HCT116 (cell line): ENCODE measurements around the gene ITFG1. TPM values are rescaled to one million over a fixed set of nuclear protein-coding genes. Genes with fewer than 3 reads are reported as not detected.

Source experiments
- ATAC-seq: fragments of 200-7000 bp; cut with Tn5 transposase; 2 replicates; pipeline ENCODE4 v1.9.1; 2020; ENCODE audit warnings: mild to moderate bottlenecking, moderate library complexity
- BruUV-seq: library from RNA; stranded (reverse); fragments of 400-500 nt; replicated peaks from 2 replicates; lab custom pipeline; 2021; lab: Mats Ljungman, UMichigan
- CTCF ChIA-PET: fragments of 300-600 bp; sonication (Branson Sonifier 250); formaldehyde crosslinking; loops from one replicate; lab custom pipeline; 2021; ENCODE audit warnings: antibody characterized with exemption; lab: Charles Lee
- POLR2A ChIA-PET: fragments of 300-600, 350-600 bp; sonication (Branson Sonifier 250); formaldehyde crosslinking; loops from one replicate; lab custom pipeline; 2021; ENCODE audit warnings: antibody characterized with exemption; lab: Charles Lee
- RAD21 ChIA-PET, 2 experiments: fragments of 300-600 bp; sonication (Branson Sonifier 250); formaldehyde crosslinking; loops; one replicate each; lab custom pipeline; 2023; ENCODE audit warnings: low total read pairs in 2 of 2; ENCODE audit not compliant: uncharacterized antibody in 2 of 2, unreplicated experiment in 2 of 2, low non-redundant PET in 1 of 2; lab: Charles Lee
- DNase-seq: peaks from one replicate; pipeline ENCODE4 v3.0.0-alpha.2; 2010; ENCODE audit warnings: low read depth, low spot score
- H2AFZ ChIP-seq: fragments of 200-600 bp; shearing (Covaris generic), sonication (generic); 2 replicates; pipeline ENCODE4 v1.6.1; 2017; ENCODE audit warnings: low read depth, mixed run types, mixed read lengths, antibody characterized with exemption, low read length; ENCODE audit not compliant: poor library complexity, severe bottlenecking
- H3K27ac ChIP-seq: 2 replicates; pipeline ENCODE4 v1.5.1; 2012; ENCODE audit warnings: low read depth, low read length
- H3K27me3 ChIP-seq: fragments of 200-600 bp; sonication (generic); 2 replicates; pipeline ENCODE4 v1.6.1; 2016; ENCODE audit warnings: mixed run types, low read length, mixed read lengths; ENCODE audit not compliant: insufficient read depth
- H3K36me3 ChIP-seq, 2 experiments: fragments of 200-500 bp in 1 of 2; fragments of 200-600 bp in 1 of 2; sonication (Bioruptor generic) in 1 of 2; sonication (generic) in 1 of 2; 2 replicates each; pipeline versions ENCODE4 v1.5.1 to v1.6.1; 2014 to 2016; ENCODE audit warnings: low read length in 2 of 2, inconsistent platforms in 1 of 2, mixed read lengths in 1 of 2, mixed run types in 1 of 2; ENCODE audit not compliant: insufficient read depth in 2 of 2, control insufficient read depth in 1 of 2
- H3K4me1 ChIP-seq, 2 experiments: fragments of 200-600 bp in 1 of 2; sonication (generic) in 1 of 2; 2 replicates each; pipeline versions ENCODE4 v1.5.1 to v1.6.1; 2012 to 2017; ENCODE audit warnings: low read length in 2 of 2, inconsistent platforms in 1 of 2, mild to moderate bottlenecking in 1 of 2, mixed read lengths in 1 of 2, mixed run types in 1 of 2, moderate library complexity in 1 of 2; ENCODE audit not compliant: insufficient read depth in 2 of 2, control insufficient read depth in 1 of 2
- H3K4me2 ChIP-seq: fragments of 200-600 bp; sonication (generic); 2 replicates; pipeline ENCODE4 v1.6.1; 2017; ENCODE audit warnings: mixed run types, low read length, mixed read lengths
- H3K4me3 ChIP-seq, 2 experiments: fragments of 200-600 bp in 1 of 2; sonication (generic) in 1 of 2; replicated peaks in 1 of 2; 2 replicates each; pipeline ENCODE4 v1.5.1; 2011 to 2016; ENCODE audit warnings: low read length in 2 of 2, control low read depth in 1 of 2, low read depth in 1 of 2, mild to moderate bottlenecking in 1 of 2, mixed read lengths in 1 of 2, mixed run types in 1 of 2
- H3K79me2 ChIP-seq: fragments of 200-600 bp; sonication (generic); 2 replicates; pipeline ENCODE4 v1.6.1; 2017; ENCODE audit warnings: mild to moderate bottlenecking, mixed run types, low read length, moderate library complexity, mixed read lengths; ENCODE audit not compliant: insufficient read depth
- H3K9ac ChIP-seq: fragments of 200-600 bp; sonication (generic); 2 replicates; pipeline ENCODE4 v1.6.1; 2016; ENCODE audit warnings: low read length, mixed read lengths
- H3K9me2 ChIP-seq: fragments of 200-600 bp; sonication (generic), shearing (Covaris generic); 2 replicates; pipeline ENCODE4 v1.6.1; 2017; ENCODE audit warnings: mixed run types, mild to moderate bottlenecking, moderate library complexity; ENCODE audit not compliant: insufficient read depth
- H3K9me3 ChIP-seq, 2 experiments: fragments of 200-500 bp in 1 of 2; fragments of 200-600 bp in 1 of 2; sonication (Bioruptor generic) in 1 of 2; sonication (generic) in 1 of 2; 2 replicates each; pipeline ENCODE4 v1.6.1; 2014 to 2017; ENCODE audit warnings: low read length in 2 of 2, mixed read lengths in 2 of 2, inconsistent platforms in 1 of 2, low read depth in 1 of 2, mild to moderate bottlenecking in 1 of 2, mixed run types in 1 of 2, moderate library complexity in 1 of 2; ENCODE audit not compliant: control insufficient read depth in 1 of 2, insufficient read depth in 1 of 2
- H4K20me1 ChIP-seq: fragments of 200-600 bp; sonication (generic), shearing (Covaris generic); 2 replicates; pipeline ENCODE4 v1.6.1; 2017; ENCODE audit warnings: mixed run types, mild to moderate bottlenecking, moderate library complexity; ENCODE audit not compliant: insufficient read depth
- POLR2AphosphoS5 ChIP-seq: IDR thresholded peaks from 2 replicates; pipeline ENCODE4 v1.6.1; 2011; ENCODE audit warnings: mild to moderate bottlenecking, low read depth, low read length, moderate library complexity
- REST ChIP-seq: IDR thresholded peaks from 2 replicates; pipeline ENCODE4 v1.6.1; 2012; ENCODE audit warnings: low read depth
- ZBTB33 ChIP-seq: IDR thresholded peaks from 2 replicates; pipeline ENCODE4 v1.6.1; 2011; ENCODE audit warnings: mild to moderate bottlenecking, low read length, moderate library complexity; ENCODE audit not compliant: insufficient replicate concordance; ENCODE audit errors: extremely low read depth
- ZFX ChIP-seq: fragments of 450-650 bp; IDR thresholded peaks from 2 replicates; pipeline ENCODE4 v1.6.1; 2017
- intact Hi-C: fragments of 100-400 bp; cut with micrococcal nuclease; formaldehyde crosslinking; loops from 2 replicates; pipeline ENCODE4 v1.10.0; 2022
- total RNA-seq: library from RNA; stranded (reverse); gene quantifications from one replicate; pipeline ENCODE4 v1.2.1, GENCODE V29; 2021; ENCODE audit not compliant: unreplicated experiment

The ITFG1 gene
- total RNA-seq, 1 experiment from 2014 or later = 24.9 TPM

GRCh38 chr16:47460711-47461597 is at the start of gene ITFG1, which contains the start of gene PHKB (continued):
- TF ChIP-seq REST = no peak
- TF ChIP-seq POLR2AphosphoS5 = peak; percentile 51

- CTCF ChIA-PET = no interaction called here
Observed at GRCh38 chr16:47507701-47508100, 46.8 kb upstream of the ITFG1 start.

More at GRCh38 chr16:47507701-47508100, 46.8 kb upstream of the ITFG1 start:
- Histone ChIP-seq H3K9me3 (no peaks in the 10 kb centered on the region), H2AFZ (no peak overlapping the region)
- TF ChIP-seq ZFX = no peak
- no peak for TF ChIP-seq ZBTB33
- TF ChIP-seq, all 23 proteins: peak for 0
- Histone ChIP-seq H4K20me1 (no peaks in the 10 kb centered on the region), H3K36me3 (no peaks in the 10 kb centered on the region), H3K4me3 (no peak overlapping the region), H3K27me3 (no peaks in the 10 kb centered on the region), H3K4me1 (no peaks in the 10 kb centered on the region), H3K4me2 (no peak overlapping the region), H3K27ac (no peak overlapping the region), H3K9ac (no peak overlapping the region), H3K9me2 (no peaks in the 10 kb centered on the region), H3K79me2 (no peaks in the 10 kb centered on the region)
- POLR2A ChIA-PET = no interaction called here
- ATAC-seq = no peak
- no peak for DNase-seq
- intact Hi-C loops = no loop called here
- BruUV-seq = no TSS peak
- RAD21 ChIA-PET = no interaction called here
